ENCODE data around the gene PIP4K2C. TPM values are rescaled to one million over a fixed set of nuclear protein-coding genes. Genes with fewer than 3 reads are reported as not detected.

Gene PIP4K2C
- 10 to 100 TPM; 15.8 to 42.0 (median 19.1) TPM for polyA plus RNA-seq (ENCODE audit: low read depth in 6 of 6)

- peak; percentile 75 for DNase-seq
- Mint-ChIP-seq H3K36me3 (peaks cover 0 to 11% of the 10 kb centered on the region in 2 donors), H3K9me3 (no peaks in the 10 kb centered on the region), H3K27me3 (no peaks in the 10 kb centered on the region), H3K4me3 (peak within 1 kb of the TSS; percentile 84 to 95 (median 90)), H3K4me1 (peaks cover 18 to 23% (median 21%) of the 10 kb centered on the region in 3 donors), H3K27ac (peak within 1 kb of the TSS; percentile 72 to 91 (median 85))
- peak; percentile 85 to 89 for ATAC-seq (ENCODE audit: low read depth in 2 of 2)
Observed at GRCh38 chr12:57590864-57591781, at the start of gene PIP4K2C. PIP4K2C (plus strand) TSS chr12:57591192; CDS start chr12:57591290, 98 bp downstream.

GRCh38 chr12:57541717-57542116, 49.3 kb upstream of the PIP4K2C start:
- DNase-seq (no peak), ATAC-seq (ENCODE audit: low read depth in 2 of 2) (no peak)
- Mint-ChIP-seq H3K27me3 (no peaks in the 10 kb centered on the region), H3K4me1 (peaks cover 19 to 31% (median 30%) of the 10 kb centered on the region in 3 donors), H3K27ac (no peak overlapping the region), H3K36me3 (peaks cover 0 to 14% of the 10 kb centered on the region in 2 donors), H3K4me3 (no peak overlapping the region), H3K9me3 (no peaks in the 10 kb centered on the region)

GRCh38 chr12:57543581-57543980, 47.4 kb upstream of the PIP4K2C start:
- H3K9me3 Mint-ChIP-seq: no peaks in the 10 kb centered on the region
- H3K36me3 Mint-ChIP-seq: peaks cover 0 to under 1% of the 10 kb centered on the region in 2 donors
- H3K27ac Mint-ChIP-seq: no peak overlapping the region
- no peak for DNase-seq
- peak overlapping the region in 1 of 8 donors; percentile 56 for H3K4me3 Mint-ChIP-seq
- ATAC-seq (ENCODE audit: low read depth in 2 of 2): no peak
- H3K27me3 Mint-ChIP-seq: peaks cover 0 to 2% (median 0%) of the 10 kb centered on the region in 3 donors
- H3K4me1 Mint-ChIP-seq: peaks cover 27 to 41% (median 39%) of the 10 kb centered on the region in 3 donors

GRCh38 chr12:57545809-57546437, 45.1 kb upstream of the PIP4K2C start:
- peaks cover 4 to 22% (median 18%) of the 10 kb centered on the region in 3 donors for H3K27me3 Mint-ChIP-seq
- H3K36me3 Mint-ChIP-seq: no peaks in the 10 kb centered on the region
- H3K4me1 Mint-ChIP-seq: peaks cover 37 to 52% (median 50%) of the 10 kb centered on the region in 3 donors
- peak overlapping the region in 4 of 6 donors; percentile 57 to 100 (median 93) for H3K27ac Mint-ChIP-seq
- ATAC-seq (ENCODE audit: low read depth in 2 of 2) (no peak), DNase-seq (no peak)
- H3K4me3 Mint-ChIP-seq: peak overlapping the region; percentile 92 to 99 (median 96)
- no peaks in the 10 kb centered on the region for H3K9me3 Mint-ChIP-seq

- no peaks in the 10 kb centered on the region for H3K9me3 Mint-ChIP-seq
- H3K27me3 Mint-ChIP-seq: peaks cover 4 to 28% (median 18%) of the 10 kb centered on the region in 3 donors
- ATAC-seq (ENCODE audit: low read depth in 2 of 2) (peak; percentile 93 to 94), DNase-seq (peak; percentile 88)
- H3K36me3 Mint-ChIP-seq: no peaks in the 10 kb centered on the region
- peaks cover 37 to 52% (median 50%) of the 10 kb centered on the region in 3 donors for H3K4me1 Mint-ChIP-seq
- H3K4me3 Mint-ChIP-seq: peak within 1 kb of the TSS; percentile 92 to 99 (median 96)
- peak within 1 kb of the TSS; percentile 84 to 100 (median 95) for H3K27ac Mint-ChIP-seq
Observed at GRCh38 chr12:57546438-57547287, 44.3 kb upstream of the PIP4K2C start, which contains the start of gene DCTN2. DCTN2 (minus strand) TSS chr12:57547192; CDS start chr12:57547063, 129 bp downstream.

- peaks cover 37 to 52% (median 50%) of the 10 kb centered on the region in 3 donors for H3K4me1 Mint-ChIP-seq
- no peaks in the 10 kb centered on the region for H3K9me3 Mint-ChIP-seq
- H3K36me3 Mint-ChIP-seq: no peaks in the 10 kb centered on the region
- peak overlapping the region; percentile 65 to 100 (median 95) for H3K27ac Mint-ChIP-seq
- DNase-seq: no peak
- peaks cover 4 to 31% (median 22%) of the 10 kb centered on the region in 3 donors for H3K27me3 Mint-ChIP-seq
- ATAC-seq (ENCODE audit: low read depth in 2 of 2): no peak
- peak overlapping the region; percentile 92 to 99 (median 96) for H3K4me3 Mint-ChIP-seq
Observed at GRCh38 chr12:57547288-57548012, 43.5 kb upstream of the PIP4K2C start.

- H3K4me3 Mint-ChIP-seq: peak overlapping the region in 4 of 8 donors; percentile 92 to 96 (median 95)
- no peak overlapping the region for H3K27ac Mint-ChIP-seq
- peaks cover 37 to 52% (median 50%) of the 10 kb centered on the region in 3 donors for H3K4me1 Mint-ChIP-seq
- ATAC-seq (ENCODE audit: low read depth in 2 of 2) (no peak), DNase-seq (no peak)
- peaks cover 4 to 35% (median 27%) of the 10 kb centered on the region in 3 donors for H3K27me3 Mint-ChIP-seq
- no peaks in the 10 kb centered on the region for H3K36me3 Mint-ChIP-seq
- no peaks in the 10 kb centered on the region for H3K9me3 Mint-ChIP-seq
Observed at GRCh38 chr12:57548013-57548315, 43.0 kb upstream of the PIP4K2C start.

GRCh38 chr12:57548488-57548887, 42.5 kb upstream of the PIP4K2C start:
- peaks cover 9 to 40% (median 32%) of the 10 kb centered on the region in 3 donors for H3K27me3 Mint-ChIP-seq
- H3K36me3 Mint-ChIP-seq: no peaks in the 10 kb centered on the region
- no peak for DNase-seq
- H3K27ac Mint-ChIP-seq: no peak overlapping the region
- ATAC-seq (ENCODE audit: low read depth in 2 of 2): no peak
- H3K4me1 Mint-ChIP-seq: peaks cover 37 to 52% (median 47%) of the 10 kb centered on the region in 3 donors
- peak overlapping the region in 6 of 8 donors; percentile 29 to 95 (median 60) for H3K4me3 Mint-ChIP-seq
- no peaks in the 10 kb centered on the region for H3K9me3 Mint-ChIP-seq

GRCh38 chr12:57549203-57549908, 41.6 kb upstream of the PIP4K2C start:
- Mint-ChIP-seq H3K27ac (peak overlapping the region in 2 of 6 donors; percentile 34 to 77), H3K4me1 (peaks cover 32 to 46% (median 44%) of the 10 kb centered on the region in 3 donors), H3K9me3 (no peaks in the 10 kb centered on the region), H3K4me3 (peak overlapping the region; percentile 57 to 95 (median 78)), H3K36me3 (no peaks in the 10 kb centered on the region), H3K27me3 (peaks cover 14 to 48% (median 40%) of the 10 kb centered on the region in 3 donors)
- DNase-seq (no peak), ATAC-seq (ENCODE audit: low read depth in 2 of 2) (no peak)

GRCh38 chr12:57549909-57550640, 40.9 kb upstream of the PIP4K2C start, which contains the start of gene KIF5A:
KIF5A (plus strand) TSS chr12:57550044; CDS start chr12:57550272, 228 bp downstream.
- ATAC-seq (ENCODE audit: low read depth in 2 of 2): peak; percentile 35 to 47
- DNase-seq: peak; percentile 36
- peak within 1 kb of the TSS in 4 of 6 donors; percentile 26 to 77 (median 43) for H3K27ac Mint-ChIP-seq
- H3K27me3 Mint-ChIP-seq: peaks cover 14 to 55% (median 46%) of the 10 kb centered on the region in 3 donors
- peak within 1 kb of the TSS; percentile 73 to 95 (median 78) for H3K4me3 Mint-ChIP-seq
- H3K36me3 Mint-ChIP-seq: no peaks in the 10 kb centered on the region
- no peaks in the 10 kb centered on the region for H3K9me3 Mint-ChIP-seq
- peaks cover 28 to 44% (median 39%) of the 10 kb centered on the region in 3 donors for H3K4me1 Mint-ChIP-seq
